Osteocyte (in vitro differentiated cells): ENCODE data around the gene NLRP3. TPM values are rescaled to one million over a fixed set of nuclear protein-coding genes. Genes with fewer than 3 reads are reported as not detected.

Source experiments
- DNase-seq: peaks from one replicate; pipeline ENCODE4 v3.0.0; 2021; ENCODE audit warnings: mixed read lengths; ENCODE audit not compliant: unreplicated experiment; ENCODE audit errors: extremely low spot score
- H3K27ac Mint-ChIP-seq: one replicate; pipeline ENCODE4 v1.8.0; 2021; ENCODE audit warnings: mild to moderate bottlenecking, mixed read lengths; ENCODE audit not compliant: unreplicated experiment
- H3K27me3 Mint-ChIP-seq: one replicate; pipeline ENCODE4 v1.8.0; 2021; ENCODE audit warnings: mixed read lengths; ENCODE audit not compliant: unreplicated experiment
- H3K36me3 Mint-ChIP-seq: one replicate; pipeline ENCODE4 v1.8.0; 2021; ENCODE audit warnings: mixed read lengths; ENCODE audit not compliant: unreplicated experiment
- H3K4me1 Mint-ChIP-seq: one replicate; pipeline ENCODE4 v1.8.0; 2021; ENCODE audit warnings: mixed read lengths; ENCODE audit not compliant: unreplicated experiment
- H3K4me3 Mint-ChIP-seq: one replicate; pipeline ENCODE4 v1.8.0; 2021; ENCODE audit warnings: mild to moderate bottlenecking, moderate library complexity, mixed read lengths; ENCODE audit not compliant: unreplicated experiment
- H3K9me3 Mint-ChIP-seq: one replicate; pipeline ENCODE4 v1.8.0; 2021; ENCODE audit warnings: mixed read lengths; ENCODE audit not compliant: unreplicated experiment
- CTCF ChIP-seq: fragments of 200-600 bp; sonication (generic); IDR thresholded peaks from 2 replicates; pipeline ENCODE4 v1.5.0; 2021; ENCODE audit warnings: antibody characterized with exemption, mild to moderate bottlenecking, moderate library complexity
- total RNA-seq: library from RNA; stranded (reverse); gene quantifications from 2 replicates; pipeline ENCODE4 v1.2.1, GENCODE V29; 2021

NLRP3 gene
- total RNA-seq, 1 donor from 2014 or later: 0.16 TPM

- DNase-seq: no peak
- H3K4me3 Mint-ChIP-seq: no peak overlapping the region
- no peaks in the 10 kb centered on the region for H3K36me3 Mint-ChIP-seq
- TF ChIP-seq CTCF: no peak
- H3K27me3 Mint-ChIP-seq: peaks cover 10% of the 10 kb centered on the region
- H3K27ac Mint-ChIP-seq: no peak overlapping the region
- no peaks in the 10 kb centered on the region for H3K9me3 Mint-ChIP-seq
- no peaks in the 10 kb centered on the region for H3K4me1 Mint-ChIP-seq
Measured at GRCh38 chr1:247431643-247432042, 15.7 kb downstream of the NLRP3 start.

- Mint-ChIP-seq H3K4me3 (no peak overlapping the region), H3K4me1 (no peaks in the 10 kb centered on the region), H3K27me3 (peaks cover 10% of the 10 kb centered on the region), H3K27ac (no peak overlapping the region), H3K9me3 (no peaks in the 10 kb centered on the region), H3K36me3 (no peaks in the 10 kb centered on the region)
- no peak for DNase-seq
- no peak for TF ChIP-seq CTCF
Measured at GRCh38 chr1:247434005-247434404, 18.0 kb downstream of the NLRP3 start.

GRCh38 chr1:247435030-247435758 lies 19.2 kb downstream of the NLRP3 start:
- Mint-ChIP-seq H3K4me1 (no peaks in the 10 kb centered on the region), H3K4me3 (no peak overlapping the region), H3K9me3 (no peaks in the 10 kb centered on the region), H3K36me3 (no peaks in the 10 kb centered on the region), H3K27me3 (peaks cover 10% of the 10 kb centered on the region), H3K27ac (no peak overlapping the region)
- no peak for DNase-seq
- no peak for TF ChIP-seq CTCF

- no peak for TF ChIP-seq CTCF
- Mint-ChIP-seq H3K4me3 (no peak overlapping the region), H3K4me1 (no peaks in the 10 kb centered on the region), H3K9me3 (no peaks in the 10 kb centered on the region), H3K27ac (no peak overlapping the region), H3K36me3 (no peaks in the 10 kb centered on the region), H3K27me3 (peaks cover 10% of the 10 kb centered on the region)
- no peak for DNase-seq
Measured at GRCh38 chr1:247435759-247436147, 19.8 kb downstream of the NLRP3 start.

- no peak for TF ChIP-seq CTCF
- Mint-ChIP-seq H3K9me3 (no peaks in the 10 kb centered on the region), H3K4me3 (no peak overlapping the region), H3K4me1 (no peaks in the 10 kb centered on the region), H3K27me3 (peaks cover 4% of the 10 kb centered on the region), H3K36me3 (no peaks in the 10 kb centered on the region), H3K27ac (no peak overlapping the region)
- no peak for DNase-seq
Measured at GRCh38 chr1:247437551-247438505, 21.9 kb downstream of the NLRP3 start.
